ENCODE results near the gene BLID. TPM values are rescaled to one million over a fixed set of nuclear protein-coding genes. Genes with fewer than 3 reads are reported as not detected.

Gene BLID
- polyA plus RNA-seq, 1 donor from 2014 or later: not detected

GRCh38 chr11:122141725-122142124 is 25.7 kb upstream of the BLID start:
- H3K9me2 ChIP-seq (ENCODE audit: insufficient read depth, low read length): no peaks in the 10 kb centered on the region

GRCh38 chr11:122140500-122140899 is 24.5 kb upstream of the BLID start:
- Histone ChIP-seq H3K27ac (ENCODE audit: low read length) (peak overlapping the region; percentile 81), H3K9me2 (ENCODE audit: insufficient read depth, low read length) (no peaks in the 10 kb centered on the region), H4K20me1 (ENCODE audit: insufficient read depth) (no peaks in the 10 kb centered on the region), H3K27me3 (ENCODE audit: insufficient read depth, low read depth, low read length) (no peaks in the 10 kb centered on the region), H3K4me2 (ENCODE audit: low read length) (peak overlapping the region; percentile 41), H3K9ac (ENCODE audit: low read length) (no peak overlapping the region), H2AFZ (ENCODE audit: low read depth, low read length) (no peak overlapping the region), H3K4me3 (ENCODE audit: low read length) (no peak overlapping the region), H3K79me2 (replicated peaks; ENCODE audit: insufficient read depth, low read length) (no peaks in the 10 kb centered on the region), H3K36me3 (ENCODE audit: insufficient read depth, low read length) (no peaks in the 10 kb centered on the region), H3K9me3 (ENCODE audit: low read length) (no peaks in the 10 kb centered on the region), H3F3A (ENCODE audit: insufficient read depth, low read length, poor library complexity, severe bottlenecking) (no peaks in the 10 kb centered on the region)
- no peak for TF ChIP-seq EZH2 (IDR thresholded peaks at IDR 0.05; ENCODE audit: borderline replicate concordance, insufficient read depth, low read length, poor library complexity, severe bottlenecking)
- no peak for TF ChIP-seq SMC3 (conservative IDR thresholded peaks at IDR 0.05; ENCODE audit: poor library complexity)
- no peak for TF ChIP-seq CTCF (IDR thresholded peaks at IDR 0.05; ENCODE audit: poor library complexity, severe bottlenecking)
- TF ChIP-seq EP300 (conservative IDR thresholded peaks at IDR 0.05; ENCODE audit: poor library complexity, severe bottlenecking): no peak

More at GRCh38 chr11:122141725-122142124, 25.7 kb upstream of the BLID start:
- H3K36me3 ChIP-seq (ENCODE audit: insufficient read depth, low read length): no peaks in the 10 kb centered on the region
- peak overlapping the region; percentile 25 for H3K4me3 ChIP-seq (ENCODE audit: low read length)
- H3K9me3 ChIP-seq (ENCODE audit: low read length): no peaks in the 10 kb centered on the region
- TF ChIP-seq RAD21 (conservative IDR thresholded peaks at IDR 0.05): peak; percentile 58
- TF ChIP-seq EP300 (conservative IDR thresholded peaks at IDR 0.05; ENCODE audit: poor library complexity, severe bottlenecking): peak; percentile 89
- peak; percentile 76 for TF ChIP-seq REST (IDR thresholded peaks at IDR 0.05; ENCODE audit: borderline replicate concordance)
- peak; percentile 13 for TF ChIP-seq CTCF (IDR thresholded peaks at IDR 0.05; ENCODE audit: poor library complexity, severe bottlenecking)
- TF ChIP-seq EZH2 (IDR thresholded peaks at IDR 0.05; ENCODE audit: borderline replicate concordance, insufficient read depth, low read length, poor library complexity, severe bottlenecking): no peak
- TF ChIP-seq POLR2AphosphoS5 (IDR thresholded peaks at IDR 0.05): peak; percentile 95
- peak; percentile 58 for TF ChIP-seq SMC3 (conservative IDR thresholded peaks at IDR 0.05; ENCODE audit: poor library complexity)
- TF ChIP-seq TAF1 (IDR thresholded peaks at IDR 0.05; ENCODE audit: low read depth): no peak
- TF ChIP-seq MXI1 (conservative IDR thresholded peaks at IDR 0.05; ENCODE audit: poor library complexity, severe bottlenecking): no peak
- H3K27me3 ChIP-seq (ENCODE audit: insufficient read depth, low read depth, low read length): no peaks in the 10 kb centered on the region
- H3K9ac ChIP-seq (ENCODE audit: low read length): peak overlapping the region; percentile 36
- H3K27ac ChIP-seq (ENCODE audit: low read length): peak overlapping the region; percentile 81
- peak overlapping the region; percentile 28 for H2AFZ ChIP-seq (ENCODE audit: low read depth, low read length)
- H3K4me2 ChIP-seq (ENCODE audit: low read length): peak overlapping the region; percentile 41
- no peaks in the 10 kb centered on the region for H4K20me1 ChIP-seq (ENCODE audit: insufficient read depth)
- no peaks in the 10 kb centered on the region for H3K79me2 ChIP-seq (replicated peaks; ENCODE audit: insufficient read depth, low read length)
- H3F3A ChIP-seq (ENCODE audit: insufficient read depth, low read length, poor library complexity, severe bottlenecking): no peaks in the 10 kb centered on the region

All from neural cell (in vitro differentiated cells).